ENCODE results near the gene LRRFIP2.
"Not testable (repeated sequence)": the region's sequence is repeated elsewhere in the genome, so short reads cannot be mapped to it uniquely, and the experiment has no call there.

LRRFIP2 gene

DNA sequence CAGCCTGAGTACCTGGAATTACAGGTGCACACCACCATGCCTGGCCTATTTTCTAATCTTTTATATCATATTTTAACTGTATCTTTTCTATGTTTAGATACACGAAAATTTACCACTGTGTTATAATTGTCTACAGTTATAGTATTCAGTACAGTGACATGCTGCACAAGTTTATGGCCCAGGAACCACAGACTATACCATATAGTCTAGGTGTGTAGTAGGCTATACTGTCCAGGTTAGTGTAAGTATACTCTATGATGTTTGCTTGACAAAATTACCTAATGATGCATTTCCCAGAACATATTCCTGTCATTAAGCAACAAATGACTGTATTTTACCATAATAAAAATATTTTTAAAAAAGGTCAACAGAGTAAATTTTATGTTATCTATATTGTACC lies 5.5 kb downstream of the LRRFIP2 start:
- H3K4me3 Mint-ChIP-seq: no peak overlapping the region
- DNase-seq: no peak
- no peak for ATAC-seq
- no peaks in the 10 kb centered on the region for H3K27me3 Mint-ChIP-seq
- H3K4me1 Mint-ChIP-seq: peaks cover 25% of the 10 kb centered on the region
- no peaks in the 10 kb centered on the region for H3K9me3 Mint-ChIP-seq
- H3K27ac Mint-ChIP-seq: no peak overlapping the region

DNA sequence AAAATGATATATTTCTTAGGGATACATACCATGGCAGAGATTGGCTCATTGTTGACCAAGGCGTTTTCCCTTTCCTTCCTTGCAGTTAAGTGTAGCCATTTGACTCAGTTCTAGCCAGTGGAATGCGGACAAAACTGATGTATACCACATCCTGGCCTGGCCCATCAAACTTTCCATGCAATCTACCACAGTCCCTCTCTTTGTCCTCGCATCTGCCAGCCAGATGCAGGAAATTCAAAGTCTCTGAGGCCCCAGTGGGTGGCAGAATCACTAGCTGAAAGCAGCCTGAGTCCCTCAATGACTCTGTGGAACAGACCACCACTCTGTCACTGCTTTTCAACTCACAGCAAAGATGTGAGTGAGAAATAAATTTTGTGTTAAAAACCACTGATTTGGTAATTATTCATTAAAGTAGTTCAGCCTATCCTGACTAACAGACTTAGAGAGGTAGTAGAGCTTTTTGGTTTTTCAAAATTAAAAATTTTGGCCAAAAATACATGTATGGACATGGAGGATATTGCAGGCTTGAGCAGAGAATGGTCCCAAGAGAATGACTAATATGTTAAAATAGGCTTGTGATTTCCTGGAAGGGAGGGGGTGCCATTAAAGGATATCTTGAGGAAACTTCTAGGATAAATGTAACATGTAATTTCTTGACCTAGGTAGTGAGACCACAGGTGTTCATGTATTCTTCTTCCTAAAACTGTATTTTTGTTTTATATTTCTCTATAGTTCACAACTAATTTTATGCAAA lies 10.9 kb downstream of the LRRFIP2 start:
- peaks cover 0 to 5% of the 10 kb centered on the region in 2 donors for H3K9me3 Mint-ChIP-seq
- H3K27ac Mint-ChIP-seq: peak overlapping the region; percentile 65 to 94
- no peaks in the 10 kb centered on the region for H3K27me3 Mint-ChIP-seq
- peak overlapping the region; percentile 60 to 79 for H3K4me3 Mint-ChIP-seq
- ATAC-seq (peak; percentile 89), DNase-seq (peak in 1 of 2 donors; percentile 67)
- H3K4me1 Mint-ChIP-seq: peaks cover 31% of the 10 kb centered on the region

- no peak for DNase-seq
Observed at GRCh38 chr3:37162501-37163245, 11.7 kb downstream of the LRRFIP2 start.

GRCh38 chr3:37161351-37161750 lies 13.0 kb downstream of the LRRFIP2 start:
- H3K27me3 Mint-ChIP-seq: no peaks in the 10 kb centered on the region

More at GRCh38 chr3:37162501-37163245, 11.7 kb downstream of the LRRFIP2 start:
- Mint-ChIP-seq H3K27me3 (no peaks in the 10 kb centered on the region), H3K9me3 (peaks cover 0 to 5% of the 10 kb centered on the region in 2 donors), H3K4me3 (peak overlapping the region; percentile 60 to 79), H3K27ac (peak overlapping the region; percentile 65 to 94), H3K4me1 (peaks cover 31% of the 10 kb centered on the region)
- ATAC-seq: peak; percentile 80

DNA sequence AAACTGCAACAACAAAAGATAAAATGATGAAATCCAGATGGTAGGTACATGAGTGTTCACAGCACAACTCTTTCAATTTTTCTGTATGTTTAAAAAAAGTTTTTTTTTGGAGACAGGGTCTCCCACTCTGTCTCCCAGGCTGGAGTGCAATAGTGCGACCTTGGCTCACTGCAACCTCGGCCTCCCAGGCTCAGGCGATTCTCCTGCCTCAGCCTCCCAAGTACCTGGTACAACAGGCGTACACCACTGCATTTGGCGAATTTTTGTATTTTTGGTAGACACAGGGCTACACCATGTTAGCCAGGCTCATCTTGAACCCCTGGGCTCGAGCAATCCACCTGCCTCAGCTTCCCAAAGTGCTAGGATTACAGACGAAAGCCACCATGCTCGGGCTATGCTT lies 18.6 kb downstream of the LRRFIP2 start:
- peaks cover 15% of the 10 kb centered on the region for H3K4me1 Mint-ChIP-seq
- H3K4me3 Mint-ChIP-seq: no peak overlapping the region
- ATAC-seq (no peak), DNase-seq (no peak)
- H3K27me3 Mint-ChIP-seq: no peaks in the 10 kb centered on the region
- H3K27ac Mint-ChIP-seq: no peak overlapping the region
- H3K9me3 Mint-ChIP-seq: no peaks in the 10 kb centered on the region

More at GRCh38 chr3:37161351-37161750, 13.0 kb downstream of the LRRFIP2 start:
- H3K9me3 Mint-ChIP-seq: peaks cover 0 to 5% of the 10 kb centered on the region in 2 donors
- H3K27ac Mint-ChIP-seq: no peak overlapping the region
- ATAC-seq (no peak), DNase-seq (no peak)
- H3K4me3 Mint-ChIP-seq: peak overlapping the region in 1 of 2 donors; percentile 79
- H3K4me1 Mint-ChIP-seq: peaks cover 31% of the 10 kb centered on the region

GRCh38 chr3:37154668-37155314 lies 19.6 kb downstream of the LRRFIP2 start:
- H3K4me1 Mint-ChIP-seq: peaks cover 15% of the 10 kb centered on the region

DNA sequence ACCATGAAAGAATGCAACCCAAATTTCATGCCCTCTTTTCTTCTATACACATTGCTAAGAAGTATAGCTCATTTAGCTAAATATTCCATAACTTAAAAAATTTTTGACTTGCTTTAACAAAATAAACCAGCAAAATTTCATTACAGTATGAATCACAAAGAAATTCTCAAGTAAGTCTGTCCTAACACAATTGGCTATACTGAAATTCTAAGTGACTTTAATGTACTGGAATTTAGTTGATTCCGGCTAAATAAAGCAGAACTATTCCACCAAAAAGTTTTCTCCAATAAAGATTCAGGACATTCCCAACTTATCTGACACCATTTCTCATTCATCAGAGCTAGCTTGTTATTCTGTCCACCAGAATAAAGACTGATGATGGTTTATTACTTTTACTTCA lies 23.8 kb downstream of the LRRFIP2 start:
- Mint-ChIP-seq H3K4me3 (no peak overlapping the region), H3K27ac (no peak overlapping the region), H3K27me3 (no peaks in the 10 kb centered on the region), H3K9me3 (no peaks in the 10 kb centered on the region), H3K4me1 (peaks cover 15% of the 10 kb centered on the region)
- DNase-seq: no peak
- ATAC-seq: no peak

More at GRCh38 chr3:37154668-37155314, 19.6 kb downstream of the LRRFIP2 start:
- Mint-ChIP-seq H3K27me3 (no peaks in the 10 kb centered on the region), H3K4me3 (no peak overlapping the region), H3K9me3 (no peaks in the 10 kb centered on the region), H3K27ac (no peak overlapping the region)
- DNase-seq (no peak), ATAC-seq (no peak)

DNA sequence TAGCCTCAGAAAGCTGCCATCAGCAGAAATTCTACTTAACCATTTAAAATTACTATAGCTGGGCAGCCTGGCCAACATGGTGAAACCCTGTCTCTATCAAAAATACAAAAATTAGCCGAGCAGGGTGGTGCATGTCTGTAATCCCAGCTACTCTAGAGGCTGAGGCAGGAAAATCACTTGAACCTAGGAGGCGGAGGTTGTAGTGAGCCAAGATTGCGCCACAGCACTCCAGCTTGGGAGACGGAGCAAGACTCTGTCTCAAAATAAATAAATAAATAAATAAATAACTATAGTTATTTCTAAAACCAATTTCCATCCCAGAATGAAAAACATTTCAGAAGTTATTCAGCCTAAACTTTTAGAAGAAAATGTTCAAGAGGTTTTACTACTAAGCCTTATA lies 25.1 kb downstream of the LRRFIP2 start:
- H3K27me3 Mint-ChIP-seq: no peaks in the 10 kb centered on the region
- H3K27ac Mint-ChIP-seq: no peak overlapping the region
- ATAC-seq (no peak), DNase-seq (no peak)
- H3K4me3 Mint-ChIP-seq: no peak overlapping the region
- no peaks in the 10 kb centered on the region for H3K9me3 Mint-ChIP-seq
- peaks cover 8% of the 10 kb centered on the region for H3K4me1 Mint-ChIP-seq

DNA sequence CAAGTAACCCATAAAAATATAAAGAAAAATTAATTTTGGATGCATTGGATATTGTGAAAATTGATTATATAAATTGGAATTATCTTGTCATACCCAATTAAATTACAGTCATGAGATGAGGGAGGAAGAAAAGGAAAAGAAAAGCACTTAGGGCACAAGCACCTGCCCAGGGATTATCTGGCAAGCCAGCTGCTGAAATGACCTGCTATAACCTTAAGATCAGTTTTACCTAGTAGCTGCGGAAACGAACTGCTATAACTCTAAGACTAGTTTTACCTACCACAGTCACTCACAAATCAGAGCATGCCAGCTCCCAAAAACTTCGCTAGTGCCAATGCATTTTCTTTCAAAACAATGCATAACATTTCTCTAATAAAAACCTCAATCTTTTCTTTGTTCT lies 26.2 kb downstream of the LRRFIP2 start:
- Mint-ChIP-seq H3K9me3 (no peaks in the 10 kb centered on the region), H3K4me3 (no peak overlapping the region), H3K27ac (no peak overlapping the region), H3K27me3 (no peaks in the 10 kb centered on the region), H3K4me1 (no peaks in the 10 kb centered on the region)
- no peak for DNase-seq
- ATAC-seq: no peak

GRCh38 chr3:37147666-37148065 lies 26.7 kb downstream of the LRRFIP2 start:
- no peak for ATAC-seq
- H3K27me3 Mint-ChIP-seq: no peaks in the 10 kb centered on the region
- no peak overlapping the region for H3K27ac Mint-ChIP-seq
- no peak for DNase-seq
- no peaks in the 10 kb centered on the region for H3K4me1 Mint-ChIP-seq
- H3K9me3 Mint-ChIP-seq: no peaks in the 10 kb centered on the region
- H3K4me3 Mint-ChIP-seq: no peak overlapping the region

- H3K27me3 Mint-ChIP-seq, H3K27ac Mint-ChIP-seq, DNase-seq, H3K4me1 Mint-ChIP-seq, ATAC-seq, H3K4me3 Mint-ChIP-seq, H3K9me3 Mint-ChIP-seq: not testable (repeated sequence)
Observed at GRCh38 chr3:37146927-37147326, 27.5 kb downstream of the LRRFIP2 start.

DNA sequence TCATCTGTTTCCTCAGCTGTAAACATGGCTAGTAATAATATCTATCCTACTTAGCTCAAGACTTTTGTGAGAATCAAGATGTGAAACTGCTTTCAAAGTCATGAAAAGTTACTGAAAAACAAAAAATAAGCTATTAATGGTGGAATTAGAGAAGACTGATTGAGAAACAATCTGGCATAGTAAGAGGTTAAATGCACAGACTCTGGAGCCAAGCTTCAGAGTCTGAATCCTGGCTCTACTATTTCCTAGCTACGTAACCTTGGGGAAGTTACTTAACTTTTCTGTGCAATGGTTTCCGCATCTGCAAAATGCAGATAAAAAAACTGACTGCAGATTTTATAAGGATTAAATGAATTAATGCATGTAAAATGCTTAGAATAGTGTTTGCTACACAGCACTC lies 28.8 kb downstream of the LRRFIP2 start:
- H3K4me3 Mint-ChIP-seq: no peak overlapping the region
- H3K27ac Mint-ChIP-seq: no peak overlapping the region
- H3K4me1 Mint-ChIP-seq: no peaks in the 10 kb centered on the region
- no peaks in the 10 kb centered on the region for H3K9me3 Mint-ChIP-seq
- no peak for DNase-seq
- ATAC-seq: no peak
- H3K27me3 Mint-ChIP-seq: no peaks in the 10 kb centered on the region

DNA sequence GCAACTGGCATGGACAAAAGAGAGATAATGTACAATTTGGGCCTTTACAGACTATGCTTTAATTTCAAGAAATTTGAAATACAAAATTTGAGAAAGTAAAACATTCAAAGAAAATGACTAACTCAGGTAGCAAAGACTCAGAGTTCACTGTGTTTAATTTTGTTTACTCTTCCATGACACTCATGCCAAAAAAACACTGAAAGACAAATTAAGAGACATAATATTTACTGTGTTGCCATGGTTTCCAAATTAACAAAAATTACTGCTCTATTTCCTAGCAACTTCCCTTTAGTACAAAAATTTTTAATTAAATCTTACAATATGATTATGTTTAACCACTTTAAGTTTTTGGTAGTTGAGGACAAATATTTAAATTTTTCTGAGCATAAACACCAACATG lies 29.6 kb downstream of the LRRFIP2 start:
- Mint-ChIP-seq H3K27ac (no peak overlapping the region), H3K9me3 (no peaks in the 10 kb centered on the region), H3K4me3 (no peak overlapping the region), H3K4me1 (no peaks in the 10 kb centered on the region), H3K27me3 (no peaks in the 10 kb centered on the region)
- DNase-seq (no peak), ATAC-seq (no peak)

DNA sequence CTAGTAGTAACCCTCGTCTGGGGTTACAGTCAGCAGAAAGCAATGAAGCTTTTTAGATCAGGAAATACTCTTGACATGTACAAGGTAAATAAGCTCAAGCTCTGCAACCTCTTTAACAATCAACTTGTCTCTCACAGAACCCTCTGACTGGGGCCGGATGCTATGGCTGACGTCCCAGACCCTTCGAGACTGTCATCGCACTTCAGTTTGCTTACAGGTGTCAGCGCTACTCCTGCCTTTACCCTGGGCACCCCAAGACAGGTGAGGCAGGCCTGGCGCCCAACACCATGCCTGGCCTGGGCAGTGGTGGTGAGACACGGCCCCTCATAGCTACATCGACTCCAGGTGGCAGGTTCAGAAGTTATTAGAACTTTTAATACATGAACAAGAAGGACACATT lies 30.6 kb downstream of the LRRFIP2 start:
- Mint-ChIP-seq H3K4me1 (no peaks in the 10 kb centered on the region), H3K27me3 (no peaks in the 10 kb centered on the region), H3K9me3 (no peaks in the 10 kb centered on the region), H3K4me3 (no peak overlapping the region), H3K27ac (peak overlapping the region in 1 of 2 donors; percentile 13)
- ATAC-seq: no peak
- no peak for DNase-seq

DNA sequence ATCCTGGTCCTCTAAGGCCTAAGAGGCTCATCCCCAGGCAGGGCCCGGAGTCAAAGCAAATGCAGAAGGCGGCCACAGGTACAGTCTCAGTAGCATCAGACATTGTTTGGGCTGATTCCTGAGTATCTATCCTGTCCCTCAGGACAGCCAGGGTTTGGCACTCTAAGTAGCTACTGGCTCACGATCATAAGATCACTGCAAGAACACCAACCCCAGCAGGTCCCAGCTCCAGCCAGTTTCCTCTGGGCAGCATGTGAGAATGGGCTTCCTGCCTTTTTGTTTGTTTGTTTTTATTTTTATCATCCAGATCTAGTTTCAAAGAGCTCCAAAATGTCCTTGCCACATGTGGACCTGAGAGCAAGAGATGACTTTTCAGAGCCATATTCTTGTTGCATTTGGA lies 32.7 kb downstream of the LRRFIP2 start:
- Mint-ChIP-seq H3K27ac (no peak overlapping the region), H3K27me3 (no peaks in the 10 kb centered on the region), H3K4me3 (no peak overlapping the region), H3K9me3 (peaks cover 0 to 8% of the 10 kb centered on the region in 2 donors), H3K4me1 (peaks cover 10% of the 10 kb centered on the region)
- ATAC-seq: no peak
- DNase-seq: no peak

Data from stimulated activated naive CD8-positive, alpha-beta T cell treated with anti-CD3 and anti-CD28 coated beads, Interleukin-15, amount 100 ng/mL, for 72 hours (primary cell).